Stimulated activated CD4-positive, alpha-beta T cell treated with anti-CD3 and anti-CD28 coated beads, Interleukin-2, amount 100 ng/mL, for 4 hours (primary cell): ENCODE measurements around the gene MLLT6.

Experiments used
- DNase-seq: peaks from one replicate; pipeline ENCODE4 v3.0.0-alpha.2; 2020; ENCODE audit warnings: low read depth

Gene MLLT6

GRCh38 chr17:38742411-38743308 is 37.6 kb downstream of the MLLT6 start:
- DNase-seq: no peak

DNA sequence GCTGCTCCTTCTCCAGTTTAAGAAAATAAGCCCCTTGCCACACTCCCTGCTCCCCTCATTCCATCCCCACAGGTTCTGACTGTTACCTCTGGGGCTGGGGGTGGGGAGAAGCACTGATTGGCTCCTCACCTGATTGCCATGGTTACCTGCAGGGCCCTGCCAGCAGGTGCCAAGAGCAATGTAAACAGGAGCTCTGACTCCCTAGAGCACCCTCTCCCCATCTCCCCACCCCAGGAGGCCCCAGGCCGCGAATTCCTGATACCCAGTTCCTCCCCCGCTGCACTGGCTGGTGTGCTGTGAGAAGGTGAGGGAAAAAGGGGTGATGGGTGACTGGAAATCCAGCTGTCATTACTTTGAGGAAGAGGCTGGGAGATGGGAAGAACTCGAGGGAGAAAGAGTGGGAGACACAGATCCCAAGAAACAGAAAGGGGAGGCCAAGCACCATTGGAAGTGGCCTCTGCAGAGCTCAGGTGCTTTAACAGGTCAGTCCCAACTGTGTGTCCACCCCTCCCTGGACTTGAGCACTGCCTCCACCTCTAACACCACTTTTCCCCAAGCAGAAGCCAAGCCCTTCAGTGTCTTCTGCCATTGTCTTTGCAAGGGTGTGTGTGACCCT is 38.6 kb downstream of the MLLT6 start:
- no peak for DNase-seq

DNA sequence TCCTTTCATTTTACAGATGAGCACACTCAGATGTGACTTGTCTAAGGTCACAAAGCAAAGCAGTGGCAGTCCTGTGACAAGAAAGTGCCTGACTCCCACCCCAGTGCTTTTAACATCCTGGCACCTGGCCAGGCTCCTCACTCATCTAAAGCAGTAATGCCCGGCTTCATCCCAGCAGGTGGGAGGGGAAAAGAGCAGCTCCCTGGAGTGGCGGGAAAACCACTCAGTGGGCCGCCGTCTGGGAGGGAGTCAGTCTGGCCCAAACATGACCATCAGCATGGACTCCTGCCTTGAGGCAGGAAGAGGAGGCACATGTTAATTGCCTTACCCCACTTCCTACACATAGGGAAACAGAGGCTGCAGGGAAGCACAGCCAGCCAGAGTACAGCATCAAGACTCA is 40.5 kb downstream of the MLLT6 start:
- no peak for DNase-seq

GRCh38 chr17:38746004-38746848 is 41.2 kb downstream of the MLLT6 start:
- no peak for DNase-seq

DNA sequence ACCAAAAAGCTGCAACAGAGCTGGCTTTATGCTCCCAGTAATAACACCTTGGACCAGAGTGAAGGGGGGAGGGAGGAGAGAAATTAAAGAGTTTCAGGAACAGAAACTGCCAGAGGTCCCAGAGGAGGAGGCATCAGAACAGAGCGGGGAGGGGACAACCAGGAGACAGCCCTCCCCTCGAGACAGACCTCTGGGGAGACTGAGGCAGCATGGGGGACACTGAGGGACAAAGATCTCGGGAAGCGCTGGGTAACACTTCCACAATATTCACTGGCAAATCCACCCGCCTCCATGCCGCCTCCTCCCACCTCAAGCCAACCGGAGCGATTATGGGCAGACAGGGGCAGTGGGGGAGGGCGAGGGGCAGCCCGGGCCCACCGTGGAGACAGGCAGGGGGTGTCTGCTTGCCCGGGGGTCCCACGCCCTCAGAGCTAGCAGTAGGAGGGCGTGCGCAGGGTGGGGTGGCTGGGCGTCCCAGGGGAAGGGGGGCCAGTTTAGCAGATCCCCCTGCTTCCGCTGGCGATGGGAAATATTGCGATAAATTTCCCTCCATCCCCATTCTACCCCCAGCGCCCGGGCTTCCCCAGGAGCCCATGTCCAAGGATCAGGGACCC is 41.9 kb downstream of the MLLT6 start:
- DNase-seq: no peak

- no peak for DNase-seq
Observed at GRCh38 chr17:38747463-38748148, 42.5 kb downstream of the MLLT6 start.

- no peak for DNase-seq
Observed at GRCh38 chr17:38748149-38748891, 43.2 kb downstream of the MLLT6 start, which contains the start of gene PCGF2. PCGF2 (minus strand) TSS chr17:38748336; CDS start chr17:38740402, 7,934 bp downstream.

GRCh38 chr17:38748892-38749222 is 43.8 kb downstream of the MLLT6 start:
- DNase-seq: no peak

- DNase-seq: no peak
Observed at GRCh38 chr17:38749223-38750043, 44.4 kb downstream of the MLLT6 start.

DNA sequence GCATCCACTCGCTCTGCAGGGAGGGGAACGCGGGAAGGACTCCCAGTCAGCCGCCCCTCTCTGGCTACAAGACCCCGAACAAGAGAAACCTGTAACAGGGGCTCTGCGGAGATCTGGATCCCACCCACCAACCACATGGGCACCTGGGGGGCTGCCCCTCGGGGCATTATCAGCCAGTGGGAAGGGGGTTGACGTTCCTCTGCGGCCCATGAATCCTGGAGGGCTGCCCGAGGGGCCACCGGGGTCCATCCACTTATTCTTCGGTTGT is 44.9 kb downstream of the MLLT6 start:
- DNase-seq: no peak

DNA sequence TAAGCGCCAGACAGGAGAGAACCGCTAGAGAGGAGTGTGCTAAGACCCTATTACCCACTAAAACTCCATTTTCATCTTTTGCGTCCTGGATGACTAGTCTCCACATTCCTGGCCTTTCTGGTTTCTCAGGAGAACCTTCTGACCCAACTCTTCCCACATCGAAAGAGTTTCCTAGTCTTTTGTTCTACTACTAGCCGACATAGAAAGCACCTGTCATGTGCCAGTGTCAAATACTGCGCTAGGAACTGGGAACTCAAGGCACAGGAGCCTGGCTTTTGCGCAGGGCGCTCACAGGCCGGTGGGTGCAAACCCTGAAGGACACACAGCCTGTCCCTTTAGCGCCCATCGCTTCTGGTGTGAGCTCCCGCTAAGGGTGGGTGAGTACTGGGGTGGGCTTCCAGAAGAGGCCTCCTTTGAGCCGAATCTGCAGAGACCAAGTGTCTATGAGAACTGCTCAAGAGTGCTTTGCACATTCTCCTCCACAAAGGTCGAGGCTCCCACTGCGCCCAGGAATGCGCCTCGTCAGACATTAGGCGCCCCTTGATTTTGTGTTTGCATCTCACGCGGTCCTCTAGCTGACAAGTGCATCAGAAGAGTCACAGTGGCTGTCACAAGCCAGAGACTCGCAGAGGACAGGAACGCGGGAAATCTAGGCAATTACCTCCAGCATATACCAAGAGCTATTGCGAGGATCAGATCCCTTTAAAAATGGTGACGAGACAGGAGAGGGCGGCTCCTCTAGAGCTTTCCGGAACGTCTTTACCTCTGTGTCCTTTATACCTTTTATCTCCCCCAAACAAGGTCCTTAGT is 45.4 kb downstream of the MLLT6 start:
- DNase-seq: no peak

DNA sequence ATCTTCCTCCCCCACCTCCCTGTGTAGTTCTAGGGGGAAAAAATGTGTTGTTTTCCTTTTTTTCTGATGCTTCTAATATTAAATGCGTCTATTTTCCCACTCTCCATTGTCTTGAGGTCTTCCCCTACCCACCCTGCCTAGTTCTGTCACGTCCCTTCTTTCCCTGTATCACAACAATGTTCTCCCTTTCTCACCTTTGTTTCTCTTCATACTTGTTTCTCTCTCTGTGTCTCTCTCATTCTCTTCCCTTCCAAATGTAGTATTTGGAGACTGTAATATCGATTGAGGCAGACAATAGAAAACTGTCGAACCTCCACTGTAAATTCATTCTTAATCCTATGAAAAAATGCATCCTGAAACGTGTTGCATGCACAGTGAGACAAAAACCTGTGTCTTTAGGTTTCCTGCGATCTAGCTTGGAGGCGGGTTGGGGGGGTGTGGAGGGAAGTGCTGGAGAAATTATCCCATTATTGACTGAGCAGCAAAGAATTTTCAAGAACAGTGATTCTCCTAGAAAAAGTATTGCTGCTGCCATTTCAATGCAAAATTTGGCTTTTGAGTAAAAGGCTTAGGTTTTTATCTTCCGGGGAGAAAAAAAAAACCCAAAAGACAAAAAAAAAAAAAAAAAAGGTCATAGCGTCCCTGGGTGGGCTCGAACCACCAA is 46.2 kb downstream of the MLLT6 start:
- DNase-seq: no peak

DNA sequence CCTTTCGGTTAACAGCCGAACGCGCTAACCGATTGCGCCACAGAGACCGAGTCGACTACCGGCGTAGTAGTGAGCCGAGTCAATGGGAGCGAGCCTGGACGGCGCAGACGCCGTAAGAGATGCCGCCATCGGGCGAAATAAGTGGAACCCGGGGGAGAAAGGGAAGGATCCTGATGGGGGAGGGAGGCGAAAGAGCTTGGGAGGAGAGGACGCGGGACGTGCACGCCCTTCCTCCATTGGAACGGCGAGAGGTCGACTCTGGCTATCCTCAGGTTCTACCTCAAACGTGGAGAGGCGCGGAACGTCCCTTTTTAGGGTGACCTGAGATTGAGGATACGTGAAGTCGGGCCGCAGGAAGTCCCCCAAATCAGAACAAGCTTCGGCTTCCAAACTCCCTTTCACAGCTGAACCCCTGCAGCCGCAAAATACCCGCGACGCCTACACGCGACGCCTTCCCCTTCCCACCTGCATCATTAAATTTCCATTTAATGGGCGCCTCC is 46.8 kb downstream of the MLLT6 start:
- DNase-seq: peak; percentile 59

- DNase-seq: peak; percentile 95
Observed at GRCh38 chr17:38752308-38753070, 47.4 kb downstream of the MLLT6 start, which contains the start of gene PSMB3. PSMB3 (plus strand) TSS chr17:38752741; CDS start chr17:38752827, 86 bp downstream.

GRCh38 chr17:38753071-38753506 is 48.0 kb downstream of the MLLT6 start:
- DNase-seq: no peak

- DNase-seq: no peak
Observed at GRCh38 chr17:38761612-38762011, 56.5 kb downstream of the MLLT6 start.

DNA sequence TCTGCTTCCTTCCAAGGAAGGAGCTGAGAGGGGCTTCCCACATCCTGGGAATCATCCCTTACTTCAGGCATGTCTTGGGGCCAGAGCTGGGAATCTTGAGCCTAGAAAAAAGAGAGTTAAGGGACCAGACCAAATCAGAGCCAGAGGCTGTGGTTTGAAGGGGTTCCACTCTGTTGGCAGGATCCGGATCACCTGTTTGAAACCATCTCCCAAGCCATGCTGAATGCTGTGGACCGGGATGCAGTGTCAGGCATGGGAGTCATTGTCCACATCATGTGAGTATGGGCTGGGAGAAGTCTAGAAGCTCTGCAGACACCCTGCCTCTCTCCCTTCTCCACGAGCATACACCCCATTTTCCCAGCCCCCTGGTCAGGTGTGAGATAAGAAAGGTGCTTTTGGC is 57.2 kb downstream of the MLLT6 start:
- no peak for DNase-seq

- DNase-seq: no peak
Observed at GRCh38 chr17:38766341-38766740, 61.3 kb downstream of the MLLT6 start.
